Measurements from ENCODE around the gene MAP2K5.

The MAP2K5 gene

DNA sequence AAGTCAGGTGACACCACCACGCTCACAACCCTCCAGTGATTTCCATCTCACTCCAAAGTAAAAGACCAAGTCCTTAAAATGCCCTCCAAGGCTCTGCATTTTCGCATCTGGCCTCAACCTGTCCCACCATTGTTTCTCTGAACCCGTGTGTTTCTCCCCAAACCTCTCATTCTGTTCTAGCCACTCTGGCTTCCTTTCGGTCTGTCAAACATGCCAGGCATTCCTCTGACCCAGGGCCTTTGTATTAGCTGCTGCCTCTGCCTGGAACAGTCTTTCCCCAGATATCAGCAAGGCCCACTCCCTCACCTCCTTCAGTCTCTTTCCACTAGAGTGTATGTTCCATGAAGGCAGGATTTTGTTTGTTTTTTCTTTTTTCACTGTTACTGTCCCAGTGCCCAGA, 16.0 kb downstream of the MAP2K5 start:
- H3K4me3 ChIP-seq (ENCODE audit: low read depth, low read length), result no peak overlapping the region
- DNase-seq (ENCODE audit: low read depth), result no peak
- TF ChIP-seq, protein P1, sequence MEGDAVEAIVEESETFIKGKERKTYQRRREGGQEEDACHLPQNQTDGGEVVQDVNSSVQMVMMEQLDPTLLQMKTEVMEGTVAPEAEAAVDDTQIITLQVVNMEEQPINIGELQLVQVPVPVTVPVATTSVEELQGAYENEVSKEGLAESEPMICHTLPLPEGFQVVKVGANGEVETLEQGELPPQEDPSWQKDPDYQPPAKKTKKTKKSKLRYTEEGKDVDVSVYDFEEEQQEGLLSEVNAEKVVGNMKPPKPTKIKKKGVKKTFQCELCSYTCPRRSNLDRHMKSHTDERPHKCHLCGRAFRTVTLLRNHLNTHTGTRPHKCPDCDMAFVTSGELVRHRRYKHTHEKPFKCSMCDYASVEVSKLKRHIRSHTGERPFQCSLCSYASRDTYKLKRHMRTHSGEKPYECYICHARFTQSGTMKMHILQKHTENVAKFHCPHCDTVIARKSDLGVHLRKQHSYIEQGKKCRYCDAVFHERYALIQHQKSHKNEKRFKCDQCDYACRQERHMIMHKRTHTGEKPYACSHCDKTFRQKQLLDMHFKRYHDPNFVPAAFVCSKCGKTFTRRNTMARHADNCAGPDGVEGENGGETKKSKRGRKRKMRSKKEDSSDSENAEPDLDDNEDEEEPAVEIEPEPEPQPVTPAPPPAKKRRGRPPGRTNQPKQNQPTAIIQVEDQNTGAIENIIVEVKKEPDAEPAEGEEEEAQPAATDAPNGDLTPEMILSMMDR (IDR thresholded peaks at IDR 0.05; ENCODE audit: control insufficient read depth, extremely low read depth, insufficient read depth), result no peak

DNA sequence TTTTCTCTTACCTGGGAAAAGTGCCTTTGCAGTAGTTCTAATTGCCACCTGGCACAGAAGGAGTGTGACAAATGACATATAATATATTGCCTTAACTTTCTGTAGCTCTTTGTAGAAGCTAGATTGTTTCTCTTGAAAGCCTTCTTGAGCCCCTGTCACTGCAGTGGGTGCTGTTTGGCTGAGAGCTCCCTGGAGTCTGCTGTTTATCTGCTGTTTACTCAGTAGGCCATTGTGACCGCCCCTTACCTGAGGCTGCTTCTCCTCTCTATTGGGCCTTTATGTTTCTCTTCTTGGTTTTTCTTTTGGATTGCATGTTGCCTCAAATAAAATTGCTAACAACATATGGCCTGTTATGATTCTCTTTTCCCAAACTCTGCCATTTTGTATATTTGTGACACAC, 16.7 kb downstream of the MAP2K5 start:
- TF ChIP-seq, protein P1 (IDR thresholded peaks at IDR 0.05; ENCODE audit: control insufficient read depth, extremely low read depth, insufficient read depth), result no peak
- no peak for DNase-seq (ENCODE audit: low read depth)
- no peak overlapping the region for H3K4me3 ChIP-seq (ENCODE audit: low read depth, low read length)

DNA sequence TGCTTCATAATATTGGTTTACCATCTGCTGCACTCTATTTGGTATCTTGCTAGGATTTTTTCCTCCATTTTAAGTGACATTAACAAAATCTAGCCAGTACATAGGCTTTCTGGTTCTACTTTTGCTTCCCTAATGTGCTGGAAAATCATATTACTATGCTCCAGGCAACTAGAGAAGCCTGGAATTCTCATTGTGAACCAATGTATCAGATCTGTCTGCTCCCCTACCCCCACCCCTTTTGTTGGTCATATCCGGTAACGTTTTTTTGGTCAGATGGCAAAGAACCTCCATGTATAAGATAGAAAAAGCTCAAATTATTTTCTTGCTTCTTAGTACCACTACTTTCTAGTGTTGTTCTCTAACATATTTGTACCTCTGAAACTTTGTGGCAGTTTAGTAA, 17.1 kb downstream of the MAP2K5 start:
- H3K4me3 ChIP-seq (ENCODE audit: low read depth, low read length), result no peak overlapping the region
- no peak for DNase-seq (ENCODE audit: low read depth)
- TF ChIP-seq, protein P1 (IDR thresholded peaks at IDR 0.05; ENCODE audit: control insufficient read depth, extremely low read depth, insufficient read depth), result no peak

DNA sequence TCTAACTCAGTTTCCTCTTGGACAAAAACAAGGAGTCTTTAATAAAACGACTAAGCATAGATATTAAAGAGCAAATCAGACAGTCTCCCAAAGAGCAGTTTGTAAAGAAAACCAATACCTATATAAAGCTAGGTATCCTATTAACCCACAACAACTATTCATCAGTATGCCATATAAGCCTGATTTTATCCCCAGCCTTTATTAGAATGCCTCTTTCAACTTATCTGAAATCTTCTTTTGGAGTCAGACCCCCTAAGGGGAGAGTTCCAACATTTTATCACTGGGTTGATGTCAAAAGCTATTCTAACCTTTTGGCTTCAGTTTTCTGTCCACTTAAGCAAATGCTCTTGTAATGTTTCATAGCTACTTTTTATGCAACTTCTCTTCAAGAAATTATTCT, 17.8 kb downstream of the MAP2K5 start:
- TF ChIP-seq, protein P1 (IDR thresholded peaks at IDR 0.05; ENCODE audit: control insufficient read depth, extremely low read depth, insufficient read depth), result no peak
- no peak for DNase-seq (ENCODE audit: low read depth)
- H3K4me3 ChIP-seq (ENCODE audit: low read depth, low read length), result no peak overlapping the region

DNA sequence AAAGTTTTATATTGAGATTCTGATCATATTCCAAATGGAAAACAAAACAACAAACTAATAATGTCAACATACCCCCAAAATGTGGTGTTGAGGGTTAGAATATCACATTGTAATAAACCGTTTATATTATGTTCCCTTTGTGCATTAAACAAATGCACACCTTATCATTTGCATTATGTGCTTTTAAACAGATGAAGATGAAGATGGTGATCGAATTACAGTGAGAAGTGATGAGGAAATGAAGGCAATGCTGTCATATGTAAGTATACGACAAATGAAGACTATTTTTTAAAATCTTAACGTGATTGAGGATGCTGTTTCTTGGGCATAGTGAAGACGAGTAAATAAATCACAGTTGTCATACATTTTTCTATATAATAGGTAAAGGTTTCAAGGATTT, 20.6 kb downstream of the MAP2K5 start:
- no peak for DNase-seq (ENCODE audit: low read depth)
- TF ChIP-seq, protein P1 (IDR thresholded peaks at IDR 0.05; ENCODE audit: control insufficient read depth, extremely low read depth, insufficient read depth), result no peak
- no peak overlapping the region for H3K4me3 ChIP-seq (ENCODE audit: low read depth, low read length)

DNA sequence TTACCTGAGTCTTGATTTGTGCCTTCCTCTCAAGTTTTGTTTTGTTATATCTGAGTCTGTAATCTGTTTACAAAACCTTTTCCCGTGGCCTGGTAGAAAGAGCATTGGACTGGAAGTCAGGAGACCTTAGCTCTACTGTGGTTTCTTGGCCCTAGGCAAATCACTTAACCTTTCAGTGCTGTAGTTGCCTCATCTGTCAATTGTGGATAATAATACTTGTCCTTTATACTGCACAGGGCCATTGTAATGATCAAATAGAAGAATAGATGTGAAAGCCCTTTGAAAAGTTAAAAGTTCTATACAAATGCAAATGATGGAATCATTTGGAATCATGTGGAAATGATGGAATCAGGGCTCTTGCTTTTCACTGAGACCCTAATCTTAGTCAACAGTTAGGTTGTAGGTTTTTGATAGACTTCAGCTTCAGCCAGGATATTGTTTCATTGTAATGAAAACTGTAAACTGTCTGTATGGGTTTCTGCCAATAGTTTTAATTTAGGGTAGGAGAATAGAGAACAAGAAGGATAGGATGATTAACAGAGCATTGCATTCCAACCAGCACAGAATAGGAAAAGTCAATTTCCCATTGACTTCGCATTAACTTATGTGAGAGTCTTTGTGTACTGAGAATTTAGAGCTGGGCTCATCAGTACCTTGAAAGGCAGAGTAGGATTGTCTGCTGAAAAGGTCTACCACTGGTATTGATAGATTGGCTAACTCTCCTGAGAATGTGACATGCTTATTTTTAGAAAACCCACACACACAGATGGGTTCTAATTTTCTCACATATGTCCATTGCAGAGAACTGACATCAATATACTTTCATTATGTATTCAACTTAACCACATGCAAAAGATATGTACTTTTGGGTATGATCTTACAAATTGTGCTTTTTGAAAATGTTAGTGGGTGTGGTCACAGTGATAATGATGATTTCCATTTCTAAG, 21.8 kb downstream of the MAP2K5 start:
- DNase-seq (ENCODE audit: low read depth), result no peak
- H3K4me3 ChIP-seq (ENCODE audit: low read depth, low read length), result no peak overlapping the region
- TF ChIP-seq, protein P1 (IDR thresholded peaks at IDR 0.05; ENCODE audit: control insufficient read depth, extremely low read depth, insufficient read depth), result no peak

DNA sequence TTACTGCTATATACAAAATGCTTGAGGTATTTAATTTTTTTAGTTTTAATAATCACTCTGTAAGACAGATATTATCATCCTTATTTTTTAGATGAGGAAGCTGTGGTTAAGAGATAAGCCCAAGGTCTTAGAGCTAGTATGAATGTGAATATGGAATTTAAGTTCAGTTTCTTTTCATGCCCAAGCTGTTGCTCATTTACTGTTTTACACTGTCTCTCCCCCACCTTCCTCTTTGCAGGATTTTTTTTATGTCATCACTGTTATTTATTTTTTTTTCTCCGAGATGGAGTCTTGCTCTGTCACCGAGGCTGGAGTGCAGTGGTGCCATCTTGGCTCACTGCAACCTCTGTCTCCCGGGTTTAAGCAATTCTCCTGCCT, 22.5 kb downstream of the MAP2K5 start:
- TF ChIP-seq, protein P1 (IDR thresholded peaks at IDR 0.05; ENCODE audit: control insufficient read depth, extremely low read depth, insufficient read depth), result no peak
- H3K4me3 ChIP-seq (ENCODE audit: low read depth, low read length), result no peak overlapping the region
- DNase-seq (ENCODE audit: low read depth), result no peak

Data from LNCaP clone FGC (cell line).